HG03159 (cell line): ENCODE measurements around the gene ARGLU1.
"Not testable (repeated sequence)": the region's sequence is repeated elsewhere in the genome, so short reads cannot be mapped to it uniquely, and the experiment has no call there.

ENCODE experiments used
- ATAC-seq: cut with Tn5 transposase; IDR thresholded peaks from one replicate; pipeline ENCODE4 v1.9.1; 2021; ENCODE audit warnings: mild to moderate bottlenecking, moderate library complexity; ENCODE audit not compliant: unreplicated experiment

ARGLU1 gene, protein sequence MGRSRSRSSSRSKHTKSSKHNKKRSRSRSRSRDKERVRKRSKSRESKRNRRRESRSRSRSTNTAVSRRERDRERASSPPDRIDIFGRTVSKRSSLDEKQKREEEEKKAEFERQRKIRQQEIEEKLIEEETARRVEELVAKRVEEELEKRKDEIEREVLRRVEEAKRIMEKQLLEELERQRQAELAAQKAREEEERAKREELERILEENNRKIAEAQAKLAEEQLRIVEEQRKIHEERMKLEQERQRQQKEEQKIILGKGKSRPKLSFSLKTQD

GRCh38 chr13:106567474-106568298 lies at the start of gene ARGLU1:
ARGLU1 (minus strand) TSS chr13:106568137; CDS start chr13:106567919, 218 bp downstream.
- ATAC-seq: peak; percentile 74

DNA sequence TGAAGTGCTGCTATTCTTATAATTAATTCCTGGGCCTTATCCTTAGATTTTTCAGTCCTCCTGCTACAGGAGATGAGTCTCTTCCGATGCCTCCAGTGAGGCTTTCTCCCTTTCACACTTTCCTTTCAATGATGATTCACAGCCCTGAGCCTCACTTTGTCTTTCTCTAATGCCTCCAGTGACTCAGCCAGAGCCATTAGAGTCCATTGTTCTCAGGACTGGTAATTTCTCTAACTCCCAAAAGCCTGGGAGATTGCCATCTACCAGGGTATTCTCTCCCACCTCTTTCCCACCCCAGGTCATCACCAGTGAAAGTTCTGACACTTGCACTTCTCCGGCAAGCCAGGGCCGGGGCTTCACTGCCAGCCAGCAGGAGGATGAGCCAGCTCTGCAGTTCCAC lies 49.6 kb upstream of the ARGLU1 start:
- ATAC-seq: no peak

DNA sequence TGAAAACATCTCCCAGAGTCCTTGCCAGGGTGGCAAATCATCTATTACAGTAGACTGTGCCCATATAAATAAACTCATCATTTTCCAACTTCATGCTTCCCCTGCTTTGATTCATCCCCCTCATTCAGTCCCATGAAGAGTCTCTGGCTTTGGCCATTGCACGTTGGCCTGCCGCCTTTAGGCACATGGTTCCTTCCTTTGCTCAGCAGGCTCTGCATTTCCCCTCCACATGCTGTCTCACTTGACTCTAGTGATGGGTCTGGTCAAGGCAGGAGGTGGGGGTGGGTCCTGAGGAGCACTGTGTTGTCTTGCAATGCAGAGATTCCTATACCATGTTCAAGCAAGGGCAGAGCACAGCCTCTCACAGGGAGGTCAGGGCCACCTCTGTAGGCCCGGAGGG lies 48.8 kb upstream of the ARGLU1 start:
- ATAC-seq: no peak

DNA sequence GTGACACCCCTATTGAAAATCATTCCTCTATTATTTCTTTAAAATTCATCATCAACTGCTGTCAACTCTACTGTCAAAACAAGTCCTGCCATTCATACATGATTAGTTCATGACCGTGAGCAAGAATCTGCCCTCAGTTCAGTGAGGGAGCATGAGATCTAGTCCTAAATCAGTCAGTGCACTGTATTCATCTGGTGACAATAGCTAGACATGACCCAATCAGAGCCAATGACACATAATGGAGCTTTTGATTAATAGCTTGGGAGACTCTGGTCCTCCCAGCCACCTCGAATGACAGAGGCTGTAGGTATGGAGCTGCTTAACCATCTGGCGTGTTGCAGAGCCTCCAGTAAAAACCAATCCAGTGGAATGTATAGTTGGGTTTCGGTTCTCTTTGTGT lies 46.9 kb upstream of the ARGLU1 start:
- ATAC-seq: no peak

GRCh38 chr13:106612688-106613087 lies 44.8 kb upstream of the ARGLU1 start:
- ATAC-seq: no peak

- no peak for ATAC-seq
These were observed 42.5 kb upstream of the ARGLU1 start for GRCh38 chr13:106610486-106610885.

DNA sequence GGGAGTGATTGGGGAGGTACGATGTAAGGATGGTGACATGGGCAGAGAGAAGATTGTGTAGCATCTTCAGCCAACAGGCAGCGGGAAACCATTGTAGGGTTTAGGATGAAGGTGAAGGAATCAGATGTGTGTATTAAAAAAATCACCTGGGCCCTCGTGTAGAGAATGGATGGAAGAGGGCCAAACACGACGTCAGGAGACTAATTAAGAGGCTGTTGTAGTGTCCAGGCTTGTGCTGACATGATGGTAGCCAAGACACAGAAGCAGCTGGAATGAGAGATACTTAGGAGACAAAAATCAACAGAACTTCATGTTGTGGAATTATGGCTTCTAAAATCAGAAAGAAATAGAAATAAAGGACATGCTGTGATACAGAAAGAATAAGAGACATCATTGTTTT lies 41.2 kb upstream of the ARGLU1 start:
- no peak for ATAC-seq

- no peak for ATAC-seq
These were observed 35.6 kb upstream of the ARGLU1 start for GRCh38 chr13:106603546-106603945.

DNA sequence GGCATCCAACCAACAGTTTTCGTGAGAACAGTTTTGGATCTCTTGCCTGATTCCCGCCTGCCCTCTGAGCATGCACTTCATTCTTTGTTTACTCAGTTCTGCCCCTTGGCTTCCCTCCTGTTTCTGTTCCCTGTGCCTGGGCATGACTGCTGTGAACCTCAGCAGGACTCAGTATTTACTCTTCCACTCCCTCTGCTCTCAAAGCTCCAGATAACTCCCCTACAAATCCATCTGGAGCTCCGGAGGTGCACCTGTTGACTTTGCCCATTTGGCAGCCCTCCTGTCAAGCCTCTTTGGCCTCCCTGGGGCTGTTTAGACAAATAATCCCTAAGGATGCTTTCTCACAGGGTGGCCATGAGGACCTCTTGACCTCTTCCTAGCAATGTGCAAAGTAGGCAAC lies 34.2 kb upstream of the ARGLU1 start:
- ATAC-seq: no peak

DNA sequence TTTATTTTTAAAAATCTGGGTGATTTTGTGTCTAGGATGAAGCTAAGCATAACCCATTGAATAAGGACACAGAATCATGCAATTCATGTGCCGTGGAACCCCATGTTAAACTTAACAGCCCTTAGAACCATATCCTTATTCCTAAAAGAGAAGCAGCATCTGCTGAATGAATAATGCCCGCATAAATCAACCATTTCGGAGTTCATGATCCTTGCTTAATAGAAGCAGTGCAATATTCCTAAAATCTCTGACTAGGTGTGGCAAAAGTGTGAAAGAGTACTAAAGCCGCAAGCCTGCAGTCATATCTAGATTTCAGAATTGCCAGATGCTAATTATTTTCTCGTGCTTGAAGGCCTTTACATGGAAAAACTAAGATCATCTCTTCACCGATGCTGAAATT lies 33.6 kb upstream of the ARGLU1 start:
- no peak for ATAC-seq

DNA sequence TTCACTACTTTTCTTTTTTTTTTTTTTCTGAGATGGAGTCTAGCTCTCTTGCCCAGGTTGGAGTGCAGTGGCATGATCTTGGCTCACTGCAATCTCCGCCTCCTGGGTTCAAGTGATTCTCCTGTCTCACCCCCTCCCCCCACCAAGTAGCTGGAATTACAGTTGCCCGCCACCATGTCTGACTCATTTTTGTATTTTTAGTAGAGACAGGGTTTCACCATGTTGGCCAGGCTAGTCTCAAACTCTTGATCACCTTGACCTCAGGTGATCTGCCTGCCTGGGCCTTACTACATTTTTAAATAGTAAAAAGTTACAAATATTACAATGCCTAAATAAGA lies 32.8 kb upstream of the ARGLU1 start:
- ATAC-seq: not testable (repeated sequence)

DNA sequence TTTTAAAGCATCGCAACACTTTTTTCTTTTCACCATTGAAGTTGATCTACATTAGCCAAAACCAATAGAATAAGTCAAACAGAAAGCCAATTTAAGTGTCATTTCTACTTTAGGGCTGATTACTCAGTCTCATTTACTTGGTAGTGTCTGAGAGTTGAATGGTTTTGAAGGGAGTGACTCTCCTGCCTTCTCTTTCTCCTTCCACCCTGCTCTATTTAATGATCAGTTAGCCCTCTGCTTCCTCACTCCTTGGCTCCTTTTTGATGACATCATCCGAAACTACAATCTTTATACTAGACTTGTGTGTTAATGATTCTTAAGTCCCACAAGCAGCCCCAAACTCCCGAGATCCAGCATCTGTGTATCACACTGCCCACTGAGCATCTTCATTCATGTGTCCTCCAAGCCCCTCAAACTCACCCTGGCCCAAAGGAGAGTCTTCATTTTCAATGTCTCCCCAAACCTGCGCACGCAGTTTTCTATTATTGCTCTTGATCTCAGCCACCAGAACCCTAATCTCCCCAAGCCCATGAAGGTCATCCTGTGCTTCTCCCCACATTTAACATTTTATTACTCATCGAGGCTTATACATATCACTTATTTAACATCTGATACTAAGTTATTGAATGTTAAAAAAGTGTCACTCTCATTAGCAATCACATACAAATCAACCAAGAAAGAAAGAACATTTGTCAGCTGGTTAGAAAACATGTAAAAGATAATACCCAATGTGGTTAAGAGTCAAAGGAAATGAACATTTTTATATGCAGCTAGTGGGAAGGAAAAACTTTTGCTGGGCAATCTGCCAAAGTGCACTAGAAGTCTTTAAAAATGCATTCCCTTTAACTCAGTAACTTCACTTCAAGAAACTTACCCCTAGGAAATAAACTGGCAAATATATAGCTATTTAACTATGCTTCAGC lies 32.2 kb upstream of the ARGLU1 start:
- no peak for ATAC-seq

DNA sequence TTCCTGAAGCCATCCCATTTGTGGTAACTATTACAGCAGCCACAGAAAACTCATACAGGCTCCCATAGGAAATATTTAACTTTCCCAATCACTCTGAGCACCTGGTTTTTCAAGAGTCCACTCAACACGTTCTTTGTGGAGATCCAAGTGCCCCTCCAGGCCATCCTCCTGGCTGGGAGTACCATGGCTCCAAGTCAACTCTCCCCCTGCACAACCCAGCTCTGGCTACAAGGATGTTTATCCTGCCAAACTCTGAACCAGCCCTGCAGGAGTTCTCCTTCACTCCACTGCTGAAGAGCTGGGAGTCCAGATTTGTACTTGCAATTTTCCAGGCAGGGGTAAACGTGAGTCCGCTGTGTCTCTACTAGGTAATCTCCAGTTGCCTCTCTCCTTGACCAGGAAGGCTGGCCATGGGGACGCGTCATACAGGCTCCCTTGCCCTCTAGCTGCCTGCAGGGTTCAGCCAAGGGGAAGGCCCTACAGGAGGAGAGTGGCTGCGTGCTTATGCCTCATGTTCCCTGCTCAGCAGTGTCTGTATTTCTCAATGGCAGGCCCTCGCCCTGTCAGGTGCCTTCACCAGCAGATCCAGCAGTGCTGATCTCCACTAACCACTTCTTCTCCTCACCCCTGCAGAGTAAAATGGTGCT lies 29.9 kb upstream of the ARGLU1 start:
- ATAC-seq: no peak

- ATAC-seq: no peak
These were observed 29.2 kb upstream of the ARGLU1 start for GRCh38 chr13:106597186-106597585.

DNA sequence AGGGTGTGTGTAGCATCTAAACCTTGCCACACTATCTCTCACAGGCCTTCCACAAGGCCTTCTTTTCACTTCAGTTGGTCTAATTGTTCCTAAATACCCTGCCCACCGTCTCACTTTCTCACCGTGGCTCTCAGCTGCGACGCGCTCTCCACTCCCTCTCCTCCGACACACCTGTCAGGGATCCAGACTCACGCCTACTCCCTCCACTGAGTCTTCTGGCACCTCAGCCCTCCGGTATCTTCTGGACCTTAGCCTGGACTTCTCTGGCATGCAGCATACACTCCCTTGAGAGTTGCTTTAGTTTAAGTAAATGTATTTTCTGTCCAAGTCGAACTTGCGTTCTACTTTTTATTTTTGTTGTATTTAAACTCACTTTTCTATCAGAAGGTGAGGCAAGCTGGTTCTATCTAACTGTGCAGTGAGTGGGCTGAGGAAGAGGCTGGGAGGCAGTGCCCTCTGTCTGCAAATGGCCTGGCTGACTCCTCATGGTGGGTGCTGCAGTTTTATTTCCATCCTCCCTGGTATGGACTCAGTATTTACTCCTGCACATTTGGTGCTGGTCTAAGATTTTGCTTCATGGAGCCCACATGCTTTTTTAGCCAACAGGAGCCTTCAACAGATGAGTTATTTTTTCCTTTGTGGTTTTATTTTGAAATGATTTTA lies 28.5 kb upstream of the ARGLU1 start:
- no peak for ATAC-seq

DNA sequence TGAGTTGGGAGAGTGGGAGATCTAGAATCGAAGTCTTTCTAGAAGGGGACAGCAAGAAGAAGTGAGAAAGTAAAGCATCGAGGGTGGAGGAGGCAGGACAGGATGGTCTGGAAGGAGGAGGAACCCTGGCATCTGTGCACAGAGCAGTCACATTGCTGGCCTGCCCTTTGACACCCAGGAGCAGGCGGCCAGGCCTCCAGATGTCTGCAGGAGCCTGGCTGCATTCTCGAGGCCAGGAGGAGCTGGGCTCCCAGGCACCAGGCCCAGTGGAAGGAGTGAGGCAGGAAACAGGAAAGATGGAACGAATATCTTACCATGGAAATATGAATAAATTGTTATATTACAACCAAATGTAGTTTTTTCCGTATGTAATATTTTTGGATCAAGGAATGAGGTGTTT lies 27.7 kb upstream of the ARGLU1 start:
- ATAC-seq: no peak

DNA sequence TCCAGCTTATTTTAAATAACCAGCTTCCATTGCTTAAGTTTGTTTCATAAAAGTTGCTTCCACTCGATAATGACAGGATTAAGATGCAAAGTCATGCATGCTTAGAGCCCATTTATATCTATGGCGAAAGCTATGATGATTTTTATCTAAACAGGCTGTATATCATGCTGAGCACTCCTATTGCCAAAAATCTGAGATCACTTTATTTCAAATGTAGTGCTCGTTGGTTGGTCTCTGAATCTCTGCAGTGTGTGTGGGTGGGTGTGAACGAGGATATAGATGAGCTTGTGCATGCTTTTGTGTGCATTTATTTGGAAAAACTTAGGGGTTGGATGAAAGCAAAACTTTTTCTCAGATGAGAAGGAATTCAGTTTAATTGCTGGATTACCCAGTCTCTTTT lies 27.0 kb upstream of the ARGLU1 start:
- no peak for ATAC-seq

GRCh38 chr13:106593132-106593531 lies 25.2 kb upstream of the ARGLU1 start:
- ATAC-seq: no peak

GRCh38 chr13:106591299-106591698 lies 23.4 kb upstream of the ARGLU1 start:
- ATAC-seq: no peak

DNA sequence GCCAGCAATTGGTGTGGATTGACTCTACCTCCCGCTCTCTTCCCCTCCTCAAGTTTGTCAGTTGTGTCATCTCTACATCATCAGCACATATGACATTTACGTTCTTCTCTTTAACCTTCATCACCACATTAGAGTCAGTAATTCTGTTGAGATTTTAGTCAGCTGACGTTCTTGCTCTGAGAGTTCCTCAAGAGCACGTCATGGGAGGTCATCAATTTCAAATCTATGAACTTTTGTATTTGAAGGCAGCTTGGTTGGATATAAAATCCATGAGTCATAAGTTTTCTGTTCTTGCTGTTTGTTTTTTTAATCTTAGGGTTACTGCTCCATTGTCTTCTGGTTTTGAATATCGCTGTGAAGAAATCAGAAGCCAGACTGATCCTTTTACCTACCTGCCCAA lies 21.8 kb upstream of the ARGLU1 start:
- no peak for ATAC-seq
